Measurements from ENCODE around the gene TOR1AIP2.

TOR1AIP2 gene

DNA sequence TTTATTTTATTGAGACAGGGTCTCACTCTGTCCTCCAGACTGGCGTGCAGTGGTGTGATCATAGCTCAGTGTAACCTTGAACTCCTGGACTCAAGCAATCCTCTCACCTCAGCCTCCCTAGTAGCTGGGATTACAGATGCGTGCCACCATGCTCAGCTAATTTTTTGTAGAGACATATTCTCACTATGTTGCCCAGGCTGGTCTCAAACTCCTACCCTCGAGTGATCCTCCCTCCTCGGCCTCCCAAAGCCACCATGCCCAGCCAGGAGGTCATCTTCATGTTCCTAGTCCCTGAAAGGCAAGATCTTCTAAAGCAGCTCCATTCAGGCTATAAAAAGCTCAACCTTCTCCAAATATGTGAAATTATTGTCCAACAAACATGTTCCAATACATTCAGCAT, 53.9 kb downstream of the TOR1AIP2 start:
- ATAC-seq, result no peak
- TF ChIP-seq BACH2 (CRISPR knock-in tag; IDR thresholded peaks at IDR 0.05; ENCODE audit: borderline replicate concordance) (no peak), ISL1 (CRISPR knock-in tag; IDR thresholded peaks at IDR 0.05) (no peak), ZNF8 (CRISPR knock-in tag; IDR thresholded peaks at IDR 0.05) (no peak), OSR1 (CRISPR knock-in tag; IDR thresholded peaks at IDR 0.05) (no peak), CSDC2 (CRISPR knock-in tag; IDR thresholded peaks at IDR 0.05) (no peak), TOX (CRISPR knock-in tag; IDR thresholded peaks at IDR 0.05; ENCODE audit: borderline replicate concordance) (no peak), ESRRG (CRISPR knock-in tag; IDR thresholded peaks at IDR 0.05) (no peak), ARNTL (CRISPR knock-in tag; IDR thresholded peaks at IDR 0.05; ENCODE audit: borderline replicate concordance, low read depth) (no peak), RARB (CRISPR knock-in tag; IDR thresholded peaks at IDR 0.05) (no peak), ZC3H10 (CRISPR knock-in tag; IDR thresholded peaks at IDR 0.05) (no peak), GLIS3 (CRISPR knock-in tag; IDR thresholded peaks at IDR 0.05) (no peak), ZFP30 (CRISPR knock-in tag; IDR thresholded peaks at IDR 0.05) (no peak), PPARA (CRISPR knock-in tag; IDR thresholded peaks at IDR 0.05; ENCODE audit: borderline replicate concordance) (no peak), ZNF565 (CRISPR knock-in tag; conservative IDR thresholded peaks at IDR 0.05; ENCODE audit: low read depth) (no peak), ZFP3 (CRISPR knock-in tag; IDR thresholded peaks at IDR 0.05) (no peak)
- TF ChIP-seq, protein P1, sequence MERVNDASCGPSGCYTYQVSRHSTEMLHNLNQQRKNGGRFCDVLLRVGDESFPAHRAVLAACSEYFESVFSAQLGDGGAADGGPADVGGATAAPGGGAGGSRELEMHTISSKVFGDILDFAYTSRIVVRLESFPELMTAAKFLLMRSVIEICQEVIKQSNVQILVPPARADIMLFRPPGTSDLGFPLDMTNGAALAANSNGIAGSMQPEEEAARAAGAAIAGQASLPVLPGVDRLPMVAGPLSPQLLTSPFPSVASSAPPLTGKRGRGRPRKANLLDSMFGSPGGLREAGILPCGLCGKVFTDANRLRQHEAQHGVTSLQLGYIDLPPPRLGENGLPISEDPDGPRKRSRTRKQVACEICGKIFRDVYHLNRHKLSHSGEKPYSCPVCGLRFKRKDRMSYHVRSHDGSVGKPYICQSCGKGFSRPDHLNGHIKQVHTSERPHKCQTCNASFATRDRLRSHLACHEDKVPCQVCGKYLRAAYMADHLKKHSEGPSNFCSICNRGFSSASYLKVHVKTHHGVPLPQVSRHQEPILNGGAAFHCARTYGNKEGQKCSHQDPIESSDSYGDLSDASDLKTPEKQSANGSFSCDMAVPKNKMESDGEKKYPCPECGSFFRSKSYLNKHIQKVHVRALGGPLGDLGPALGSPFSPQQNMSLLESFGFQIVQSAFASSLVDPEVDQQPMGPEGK (CRISPR knock-in tag; IDR thresholded peaks at IDR 0.05; ENCODE audit: borderline replicate concordance), result no peak
- TF ChIP-seq, protein P2, sequence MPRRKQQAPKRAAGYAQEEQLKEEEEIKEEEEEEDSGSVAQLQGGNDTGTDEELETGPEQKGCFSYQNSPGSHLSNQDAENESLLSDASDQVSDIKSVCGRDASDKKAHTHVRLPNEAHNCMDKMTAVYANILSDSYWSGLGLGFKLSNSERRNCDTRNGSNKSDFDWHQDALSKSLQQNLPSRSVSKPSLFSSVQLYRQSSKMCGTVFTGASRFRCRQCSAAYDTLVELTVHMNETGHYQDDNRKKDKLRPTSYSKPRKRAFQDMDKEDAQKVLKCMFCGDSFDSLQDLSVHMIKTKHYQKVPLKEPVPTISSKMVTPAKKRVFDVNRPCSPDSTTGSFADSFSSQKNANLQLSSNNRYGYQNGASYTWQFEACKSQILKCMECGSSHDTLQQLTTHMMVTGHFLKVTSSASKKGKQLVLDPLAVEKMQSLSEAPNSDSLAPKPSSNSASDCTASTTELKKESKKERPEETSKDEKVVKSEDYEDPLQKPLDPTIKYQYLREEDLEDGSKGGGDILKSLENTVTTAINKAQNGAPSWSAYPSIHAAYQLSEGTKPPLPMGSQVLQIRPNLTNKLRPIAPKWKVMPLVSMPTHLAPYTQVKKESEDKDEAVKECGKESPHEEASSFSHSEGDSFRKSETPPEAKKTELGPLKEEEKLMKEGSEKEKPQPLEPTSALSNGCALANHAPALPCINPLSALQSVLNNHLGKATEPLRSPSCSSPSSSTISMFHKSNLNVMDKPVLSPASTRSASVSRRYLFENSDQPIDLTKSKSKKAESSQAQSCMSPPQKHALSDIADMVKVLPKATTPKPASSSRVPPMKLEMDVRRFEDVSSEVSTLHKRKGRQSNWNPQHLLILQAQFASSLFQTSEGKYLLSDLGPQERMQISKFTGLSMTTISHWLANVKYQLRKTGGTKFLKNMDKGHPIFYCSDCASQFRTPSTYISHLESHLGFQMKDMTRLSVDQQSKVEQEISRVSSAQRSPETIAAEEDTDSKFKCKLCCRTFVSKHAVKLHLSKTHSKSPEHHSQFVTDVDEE (CRISPR knock-in tag; IDR thresholded peaks at IDR 0.05), result no peak
- TF ChIP-seq, protein P3, sequence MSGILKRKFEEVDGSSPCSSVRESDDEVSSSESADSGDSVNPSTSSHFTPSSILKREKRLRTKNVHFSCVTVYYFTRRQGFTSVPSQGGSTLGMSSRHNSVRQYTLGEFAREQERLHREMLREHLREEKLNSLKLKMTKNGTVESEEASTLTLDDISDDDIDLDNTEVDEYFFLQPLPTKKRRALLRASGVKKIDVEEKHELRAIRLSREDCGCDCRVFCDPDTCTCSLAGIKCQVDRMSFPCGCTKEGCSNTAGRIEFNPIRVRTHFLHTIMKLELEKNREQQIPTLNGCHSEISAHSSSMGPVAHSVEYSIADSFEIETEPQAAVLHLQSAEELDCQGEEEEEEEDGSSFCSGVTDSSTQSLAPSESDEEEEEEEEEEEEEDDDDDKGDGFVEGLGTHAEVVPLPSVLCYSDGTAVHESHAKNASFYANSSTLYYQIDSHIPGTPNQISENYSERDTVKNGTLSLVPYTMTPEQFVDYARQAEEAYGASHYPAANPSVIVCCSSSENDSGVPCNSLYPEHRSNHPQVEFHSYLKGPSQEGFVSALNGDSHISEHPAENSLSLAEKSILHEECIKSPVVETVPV (CRISPR knock-in tag; IDR thresholded peaks at IDR 0.05), result no peak
- TF ChIP-seq, protein P4, sequence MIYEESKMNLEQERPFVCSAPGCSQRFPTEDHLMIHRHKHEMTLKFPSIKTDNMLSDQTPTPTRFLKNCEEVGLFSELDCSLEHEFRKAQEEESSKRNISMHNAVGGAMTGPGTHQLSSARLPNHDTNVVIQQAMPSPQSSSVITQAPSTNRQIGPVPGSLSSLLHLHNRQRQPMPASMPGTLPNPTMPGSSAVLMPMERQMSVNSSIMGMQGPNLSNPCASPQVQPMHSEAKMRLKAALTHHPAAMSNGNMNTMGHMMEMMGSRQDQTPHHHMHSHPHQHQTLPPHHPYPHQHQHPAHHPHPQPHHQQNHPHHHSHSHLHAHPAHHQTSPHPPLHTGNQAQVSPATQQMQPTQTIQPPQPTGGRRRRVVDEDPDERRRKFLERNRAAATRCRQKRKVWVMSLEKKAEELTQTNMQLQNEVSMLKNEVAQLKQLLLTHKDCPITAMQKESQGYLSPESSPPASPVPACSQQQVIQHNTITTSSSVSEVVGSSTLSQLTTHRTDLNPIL (CRISPR knock-in tag; IDR thresholded peaks at IDR 0.05; ENCODE audit: low read depth), result no peak

DNA sequence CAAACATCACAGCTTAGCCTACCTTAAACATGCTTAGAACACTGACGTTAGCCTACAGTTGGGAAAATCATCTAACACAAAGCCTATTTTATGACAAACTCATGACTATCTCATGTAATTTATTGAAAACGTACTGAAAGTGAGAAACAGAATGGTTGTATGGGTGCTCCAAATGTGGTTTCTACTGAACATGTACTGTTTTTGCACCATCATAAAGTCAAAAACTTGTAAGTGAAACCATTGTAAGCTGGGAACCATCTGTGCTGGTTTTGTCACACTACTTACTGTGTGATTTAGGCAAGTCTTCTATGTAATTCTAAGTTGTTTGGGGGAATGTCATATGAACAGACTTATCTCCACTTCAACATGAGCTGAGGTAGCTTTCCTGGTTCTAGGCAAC, 55.5 kb downstream of the TOR1AIP2 start:
- TF ChIP-seq BACH2 (CRISPR knock-in tag; IDR thresholded peaks at IDR 0.05; ENCODE audit: borderline replicate concordance) (no peak), ZNF70 (CRISPR knock-in tag; IDR thresholded peaks at IDR 0.05) (no peak), ARNTL (CRISPR knock-in tag; IDR thresholded peaks at IDR 0.05; ENCODE audit: borderline replicate concordance, low read depth) (no peak), CSDC2 (CRISPR knock-in tag; IDR thresholded peaks at IDR 0.05) (no peak), TCF4 (CRISPR knock-in tag; IDR thresholded peaks at IDR 0.05; ENCODE audit: borderline replicate concordance) (no peak)
- TF ChIP-seq, protein P3 (CRISPR knock-in tag; IDR thresholded peaks at IDR 0.05), result no peak
- TF ChIP-seq, protein P4 (CRISPR knock-in tag; IDR thresholded peaks at IDR 0.05; ENCODE audit: low read depth), result no peak
- ATAC-seq, result no peak

Measured in SK-N-SH treated with all-trans-retinoic acid at 6 μM for 48 hours (cell line).